Stromal cell of bone marrow (primary cell): ENCODE results near the gene NRP2.

Source experiments
- DNase-seq: peaks from one replicate; pipeline ENCODE4 v3.0.0-alpha.2; 2012; ENCODE audit warnings: low read depth

Gene NRP2

DNA sequence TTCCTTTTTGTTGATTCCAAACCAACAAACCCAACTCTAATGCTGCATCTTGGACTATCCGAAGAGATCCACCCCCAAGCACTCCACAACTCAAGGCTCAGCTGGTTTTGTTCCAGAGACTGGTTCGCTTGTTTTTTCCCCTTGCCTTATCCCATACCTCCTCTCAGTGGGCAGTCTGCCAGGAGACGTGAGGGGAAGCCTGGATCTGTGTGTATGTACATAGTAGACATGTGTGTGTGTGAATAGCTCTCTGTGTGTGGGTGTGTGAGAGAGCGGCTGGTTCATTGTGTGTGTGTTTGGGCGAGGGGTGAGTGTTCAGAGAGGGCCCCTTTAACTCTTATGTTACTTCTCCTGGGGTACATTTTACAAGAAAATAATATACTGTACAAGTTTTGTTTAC is 94.4 kb downstream of the NRP2 start:
- DNase-seq = no peak

DNA sequence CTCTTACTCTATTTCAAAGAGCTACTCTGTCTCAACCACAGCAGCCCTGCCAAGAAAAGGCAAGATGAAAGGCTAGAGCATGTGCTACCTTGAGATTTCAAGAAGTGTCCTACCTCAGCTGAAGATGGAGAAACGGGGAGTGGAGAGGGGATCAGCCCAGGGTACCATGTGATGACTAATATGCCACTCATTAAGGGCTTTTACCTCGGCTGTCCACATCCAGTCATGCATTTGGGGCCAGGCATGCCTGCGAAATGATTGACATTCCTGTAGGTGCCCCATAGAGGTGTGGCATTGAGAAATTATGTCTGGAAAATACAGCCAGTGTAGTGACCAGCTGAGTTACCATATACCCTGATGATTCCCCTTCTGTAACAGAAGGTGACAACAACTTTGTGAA is 96.1 kb downstream of the NRP2 start:
- no peak for DNase-seq

DNA sequence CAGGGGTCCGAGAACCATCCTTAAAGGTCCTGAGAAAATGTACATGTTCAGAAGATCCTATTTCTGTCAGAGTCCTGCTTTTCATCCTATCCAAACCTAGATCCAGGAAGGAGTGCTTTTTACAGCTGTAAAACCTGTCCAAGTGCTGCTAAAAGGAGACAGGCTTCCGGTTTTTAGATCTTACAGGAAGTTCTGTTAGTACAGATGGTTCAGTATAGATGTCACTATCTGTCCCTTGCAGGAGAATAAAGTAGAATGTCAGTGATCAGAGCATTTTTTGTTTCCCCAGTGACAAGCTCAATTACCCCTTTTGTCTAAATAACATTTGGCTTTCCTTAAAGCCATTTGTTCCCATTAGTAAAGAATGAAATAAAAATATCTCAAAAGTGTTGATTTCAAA is 98.3 kb downstream of the NRP2 start:
- no peak for DNase-seq

DNA sequence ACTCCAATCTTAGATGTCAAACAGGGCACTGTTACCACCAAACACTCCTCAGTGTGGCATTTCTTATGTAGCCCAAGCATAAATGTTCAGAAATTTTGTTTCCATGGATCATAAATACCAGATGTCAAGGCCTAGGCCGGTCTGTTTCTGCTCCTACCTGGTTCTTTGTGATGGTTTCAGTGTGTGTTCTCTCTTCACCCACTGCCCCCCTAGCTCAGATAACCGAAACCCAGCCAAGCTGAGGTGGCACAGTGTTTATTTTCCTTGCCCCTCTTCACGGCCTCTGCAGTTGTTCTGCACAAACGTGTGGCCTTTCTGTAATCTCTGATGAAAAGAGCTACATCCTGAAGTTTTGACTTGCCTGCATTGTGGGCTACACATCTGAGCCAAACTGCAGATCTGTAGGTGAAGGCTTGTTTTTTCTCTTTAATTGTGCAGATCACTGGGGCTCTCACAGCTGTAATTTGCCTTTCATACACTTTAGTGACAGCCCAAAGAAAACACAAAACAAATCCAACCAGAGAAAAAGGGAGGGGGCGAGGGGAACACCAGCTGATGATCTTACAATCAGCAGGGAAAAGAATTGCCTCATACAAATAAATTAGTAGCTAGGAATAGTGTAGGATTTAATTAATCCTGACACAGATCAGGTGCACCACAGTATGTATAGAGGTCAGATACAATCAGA is 99.1 kb downstream of the NRP2 start:
- DNase-seq = no peak

DNA sequence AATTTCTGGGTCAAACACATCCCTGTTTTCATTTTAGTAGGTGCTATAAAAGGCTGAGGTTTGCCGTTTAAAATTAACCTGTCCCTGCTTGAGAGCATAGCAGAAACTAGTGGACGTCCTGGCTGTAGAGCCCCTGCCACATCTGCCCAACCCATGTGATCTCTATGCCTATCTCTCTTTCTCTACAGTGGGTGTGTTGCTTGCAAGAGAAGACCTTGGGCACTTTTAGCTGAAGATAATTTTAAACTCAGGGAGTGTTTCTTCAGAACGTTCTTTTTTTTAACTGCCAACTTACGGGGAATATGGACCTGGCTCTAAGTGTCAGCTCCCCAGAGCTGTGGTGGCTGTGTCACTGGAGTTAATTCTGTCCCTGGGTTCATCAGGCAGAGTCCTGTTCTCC is 100.6 kb downstream of the NRP2 start:
- DNase-seq = no peak

DNA sequence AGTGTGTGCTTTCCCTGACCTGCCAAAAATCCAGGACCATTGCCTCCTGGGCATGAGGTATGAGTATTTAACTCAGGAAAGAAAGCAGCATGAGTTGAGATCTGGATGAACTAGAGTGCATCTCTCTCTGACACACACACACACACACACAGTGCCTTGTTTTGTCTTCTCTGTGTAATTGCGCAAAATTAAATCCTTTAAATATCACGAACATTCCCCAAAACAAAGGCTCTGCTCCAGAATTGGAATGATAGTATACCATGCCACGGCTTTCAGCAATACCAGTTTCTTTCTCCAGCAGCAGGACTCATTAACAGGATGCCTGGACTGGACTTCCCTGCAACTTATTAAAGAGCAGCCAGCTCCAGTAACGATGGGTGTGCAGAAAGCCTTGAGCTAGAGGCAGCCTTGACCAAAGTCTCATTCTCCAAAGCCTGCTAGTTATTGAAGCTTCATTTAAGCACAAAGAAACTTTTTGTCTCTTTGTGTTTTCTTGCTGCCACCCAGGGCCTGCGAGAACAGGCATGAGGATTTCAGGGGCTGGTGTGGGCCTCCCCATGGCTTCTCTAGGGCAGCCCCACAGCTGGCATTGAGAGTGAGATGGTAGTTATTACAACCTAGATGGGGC is 101.7 kb downstream of the NRP2 start:
- DNase-seq = no peak

DNA sequence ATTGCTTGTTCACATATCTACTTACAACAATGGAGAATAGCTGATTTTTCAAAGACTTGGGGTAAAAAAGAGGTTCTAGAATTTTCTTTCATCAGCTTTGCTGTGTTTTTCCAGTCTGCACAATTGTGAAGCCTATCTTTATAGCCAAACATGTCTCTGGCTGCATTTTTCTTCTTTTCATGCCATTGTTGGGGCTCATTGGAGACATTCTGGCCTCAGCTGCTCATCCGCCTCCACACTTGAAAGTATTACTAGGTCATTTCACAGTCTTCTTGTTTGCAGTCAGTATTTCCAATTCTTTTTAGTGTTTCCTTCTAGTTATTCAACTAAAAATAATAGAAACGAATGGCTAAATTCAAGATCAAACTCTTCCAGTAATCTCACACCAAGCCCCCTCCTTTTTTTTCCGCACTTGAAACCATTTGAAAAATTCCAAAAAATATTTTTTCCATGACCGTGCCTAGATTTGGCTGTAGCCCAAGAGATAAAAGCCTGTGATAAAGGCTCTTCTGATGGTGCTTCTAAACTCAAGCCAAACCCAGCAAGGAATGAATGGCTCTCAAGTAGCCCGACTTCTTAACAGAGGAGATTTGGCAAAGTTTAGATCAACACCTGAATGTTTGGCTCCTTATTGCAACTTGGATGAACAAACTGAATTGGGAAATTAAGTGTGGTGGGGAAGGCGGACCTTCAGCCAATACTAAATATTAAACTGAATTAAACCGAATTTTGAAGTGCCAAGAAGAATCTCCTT is 103.4 kb downstream of the NRP2 start:
- no peak for DNase-seq

DNA sequence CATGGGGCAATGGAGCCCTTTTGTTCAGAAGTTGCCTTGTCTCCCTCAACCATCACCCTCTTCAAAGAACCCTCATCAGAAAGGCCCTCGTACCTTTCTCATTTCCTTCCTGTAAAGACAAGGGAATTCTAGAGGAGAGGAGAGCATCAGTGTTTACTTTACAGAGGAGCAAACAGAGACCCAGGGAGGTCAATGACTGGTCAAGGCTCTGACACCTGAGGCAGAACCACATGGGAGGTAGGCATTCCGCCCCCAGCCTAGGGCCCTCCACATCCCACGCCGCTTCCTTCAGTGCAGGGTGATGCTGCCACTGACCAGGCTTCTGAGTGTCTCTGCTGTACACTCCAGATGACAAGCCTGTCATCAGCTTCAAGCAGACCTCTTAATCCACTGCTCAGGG is 104.7 kb downstream of the NRP2 start:
- no peak for DNase-seq

DNA sequence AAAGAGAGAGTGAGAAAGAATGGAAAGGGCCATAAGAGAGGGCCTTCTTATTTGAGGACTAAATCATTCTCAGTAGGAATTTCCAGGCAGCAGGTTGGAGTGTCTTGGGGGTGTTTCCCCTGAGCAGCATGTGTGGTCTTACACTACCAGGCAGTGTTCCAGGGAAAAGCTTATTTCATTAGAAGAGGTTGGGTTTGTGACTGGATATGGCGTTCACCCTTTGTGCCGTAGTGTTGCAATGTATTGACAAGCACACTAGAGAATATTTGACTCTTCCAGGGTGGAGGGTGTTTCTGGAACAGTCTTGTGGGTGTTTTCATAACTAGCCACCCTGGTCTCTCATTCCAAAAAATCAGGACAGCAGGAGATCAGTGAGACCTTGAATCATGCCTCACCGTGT is 105.5 kb downstream of the NRP2 start:
- DNase-seq = no peak

DNA sequence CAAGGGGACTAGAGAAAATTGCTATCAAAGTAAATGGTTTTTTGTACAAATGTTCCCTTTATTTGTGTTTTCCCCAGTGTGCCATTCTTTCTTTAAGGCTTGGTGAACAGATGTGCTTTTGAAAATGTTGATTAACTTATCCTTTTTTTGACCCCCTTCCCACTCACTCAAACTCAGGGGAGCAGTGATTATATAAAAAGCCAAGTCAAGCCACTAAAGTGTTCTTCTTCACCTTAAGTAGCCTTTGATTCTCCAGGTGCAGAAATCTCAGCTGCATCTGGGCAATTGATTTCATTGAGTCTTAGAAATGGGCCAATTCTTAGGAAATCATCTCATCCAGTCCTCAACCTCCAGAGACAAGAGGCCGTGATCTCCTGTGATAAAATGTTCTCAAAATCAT is 107.6 kb downstream of the NRP2 start:
- no peak for DNase-seq

DNA sequence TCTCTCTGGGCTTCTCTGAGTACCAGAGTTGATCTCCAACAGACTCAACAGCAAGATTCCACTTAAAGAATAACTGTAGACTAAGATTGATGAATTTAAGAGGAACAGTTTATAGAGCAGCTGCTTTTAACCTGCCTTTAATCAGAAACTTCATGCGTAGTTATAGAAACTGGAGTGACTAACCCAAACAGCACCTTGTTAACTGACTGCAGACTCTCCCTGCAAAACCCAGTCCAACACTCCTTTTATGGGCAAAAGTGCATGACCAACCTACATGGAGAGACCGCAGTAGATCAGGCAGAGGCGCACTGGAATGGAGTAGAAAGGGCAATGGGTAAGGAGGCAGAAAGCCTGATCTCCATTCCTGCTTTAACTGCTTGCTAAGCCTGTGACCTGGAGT is 110.6 kb downstream of the NRP2 start:
- DNase-seq = no peak

DNA sequence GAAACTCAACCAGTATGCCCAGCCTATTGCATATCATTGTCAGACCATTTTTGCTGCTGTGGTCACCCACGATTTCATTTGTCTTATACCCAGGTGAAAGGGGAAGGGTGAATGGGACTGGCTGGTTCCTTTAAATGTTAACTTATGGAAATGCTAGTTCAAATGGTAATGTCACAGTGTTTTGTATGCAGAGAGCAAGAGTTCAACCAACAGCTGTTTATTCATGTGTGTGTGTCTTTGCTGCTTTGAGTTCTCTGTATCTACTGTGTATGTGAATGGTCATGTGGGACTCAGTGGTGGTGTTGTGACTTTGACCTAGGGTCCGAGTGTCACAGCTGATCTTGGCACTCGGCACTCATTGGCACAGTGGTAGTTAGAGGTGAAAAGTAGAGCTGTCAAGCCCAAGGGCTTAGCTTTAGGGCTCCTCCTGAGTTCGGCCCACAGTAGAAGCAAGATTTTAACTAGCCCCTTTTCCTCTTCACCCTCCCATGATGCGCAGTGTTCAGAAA is 114.6 kb downstream of the NRP2 start:
- DNase-seq = no peak

DNA sequence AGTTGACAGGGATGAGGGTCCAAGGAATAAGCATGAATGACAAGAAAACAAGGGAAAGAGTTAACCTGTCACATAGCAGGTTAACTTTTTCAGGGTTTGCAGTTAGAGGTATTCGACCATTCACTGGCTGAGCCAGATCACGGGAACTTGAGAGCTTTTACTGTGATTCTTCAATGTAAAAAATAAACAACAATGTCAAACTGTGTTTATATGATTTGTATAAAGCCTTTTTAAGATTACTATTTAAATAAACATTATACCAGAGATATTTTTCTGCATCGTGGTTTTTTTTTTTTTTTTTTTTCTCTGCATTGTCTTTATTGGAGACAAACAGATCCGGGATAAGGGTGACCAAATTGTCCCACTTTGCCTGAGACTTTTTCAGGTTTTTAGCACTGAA is 115.6 kb downstream of the NRP2 start:
- no peak for DNase-seq

DNA sequence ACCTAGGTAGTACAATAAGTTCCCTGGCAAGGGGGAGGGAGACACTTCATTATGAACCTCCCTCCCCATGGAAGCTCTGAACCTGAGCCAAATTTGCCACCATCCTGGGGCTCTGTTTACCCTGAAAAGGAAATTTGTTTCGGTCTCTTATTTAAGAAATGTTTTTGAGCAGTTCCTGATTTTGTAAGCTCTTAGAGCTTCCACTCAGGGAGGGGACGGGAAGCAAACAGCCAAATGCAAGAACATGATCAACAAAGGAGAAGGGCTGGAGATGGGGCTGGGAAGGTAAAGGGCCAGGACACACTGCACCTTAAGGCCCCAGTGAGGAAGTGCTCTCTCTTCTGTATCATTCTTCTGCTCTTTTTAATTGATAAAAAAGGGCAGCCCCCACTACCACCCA is 117.9 kb downstream of the NRP2 start:
- DNase-seq = no peak

DNA sequence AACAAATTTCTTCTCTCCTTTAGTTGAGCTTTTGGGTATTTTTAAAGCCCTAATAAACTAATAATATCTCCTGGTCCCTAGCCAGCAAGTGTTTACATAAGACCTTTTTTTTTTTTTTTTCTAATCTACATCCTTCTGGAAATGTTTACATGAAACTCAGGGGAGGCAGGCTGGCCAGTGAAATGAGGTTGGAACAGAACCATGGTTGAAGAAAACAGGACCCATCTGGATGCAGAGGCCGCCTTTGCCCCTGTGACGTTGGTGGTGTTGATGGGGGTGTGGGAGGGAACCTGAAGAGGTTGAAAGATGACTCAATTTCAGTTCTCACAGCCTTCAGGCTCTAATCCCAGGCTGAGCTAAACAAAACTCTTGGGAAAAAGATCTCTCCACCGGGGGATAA is 118.5 kb downstream of the NRP2 start:
- no peak for DNase-seq

DNA sequence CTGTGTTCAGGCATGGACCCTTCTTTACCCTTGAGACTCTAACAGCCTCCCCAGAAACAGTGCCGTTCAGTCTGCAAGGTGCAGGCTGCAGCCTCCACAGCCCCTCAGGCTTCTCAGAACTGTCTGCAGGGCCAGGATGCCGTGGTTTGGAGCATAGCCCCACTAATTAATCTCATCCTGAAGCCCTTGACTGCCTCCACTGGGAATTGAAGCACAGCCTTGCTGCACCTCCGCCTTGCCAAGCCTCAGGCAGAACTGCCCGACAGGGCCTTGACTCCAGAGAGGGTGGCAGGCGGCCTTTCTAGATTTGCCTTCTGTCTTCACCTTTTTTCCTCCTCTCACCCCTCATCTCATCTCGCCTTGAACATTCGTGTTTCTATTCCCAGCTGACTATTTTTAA is 119.8 kb downstream of the NRP2 start:
- DNase-seq = no peak

DNA sequence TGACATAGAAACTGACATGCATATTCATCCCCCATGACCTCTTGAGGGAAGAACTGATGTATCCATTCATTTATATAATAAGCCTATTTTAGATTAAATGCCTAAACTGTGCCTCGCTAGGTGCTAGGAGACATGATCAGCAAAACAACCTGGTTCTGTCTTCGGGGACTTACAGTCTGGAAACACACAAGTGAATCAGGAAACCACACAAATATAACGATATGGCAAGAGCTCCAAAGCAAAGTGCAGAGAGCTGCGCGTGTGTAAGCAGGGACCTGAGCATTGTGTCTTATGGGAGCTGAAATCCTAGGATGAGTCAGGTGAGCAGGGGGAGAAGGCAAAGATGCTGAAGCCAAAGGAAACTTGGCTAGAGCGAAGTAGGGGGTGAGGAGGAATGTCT is 120.6 kb downstream of the NRP2 start:
- no peak for DNase-seq

DNA sequence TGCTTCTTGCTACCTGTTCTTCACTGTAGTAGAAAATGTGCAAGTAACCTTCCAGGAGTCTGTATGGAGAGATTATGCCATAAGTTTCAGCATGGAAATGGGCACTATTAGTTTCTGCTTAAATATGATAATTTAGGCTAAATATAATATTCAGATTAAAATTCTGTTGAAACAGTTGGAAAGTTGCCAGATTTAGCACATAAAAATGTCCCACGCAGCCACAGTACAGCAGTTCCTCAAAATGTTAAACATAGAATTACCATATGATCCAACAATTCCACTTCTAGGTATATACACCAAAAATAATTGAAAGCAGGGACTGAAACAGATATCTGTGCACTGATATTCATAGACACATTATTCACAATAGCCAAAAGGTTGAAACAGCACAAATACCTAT is 121.2 kb downstream of the NRP2 start:
- DNase-seq = no peak

DNA sequence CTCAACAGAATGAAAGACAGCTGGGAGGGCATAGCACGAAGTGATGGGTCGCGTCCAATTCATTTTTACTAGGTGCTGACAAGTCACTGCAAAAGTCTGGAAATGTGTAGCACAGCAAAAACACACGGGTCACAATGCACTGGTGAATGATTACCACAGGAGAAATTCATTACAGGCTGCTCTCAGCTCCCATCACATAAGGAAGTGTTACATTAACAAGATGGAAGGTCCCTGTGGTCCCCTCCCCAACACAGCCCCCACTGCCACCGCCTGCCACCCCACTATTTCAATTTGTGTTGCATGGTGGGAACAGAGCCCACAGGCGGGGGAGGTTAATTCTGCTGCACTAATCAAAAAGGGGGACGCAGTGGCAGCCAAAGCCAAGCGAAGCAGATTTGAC is 122.8 kb downstream of the NRP2 start:
- DNase-seq = no peak

DNA sequence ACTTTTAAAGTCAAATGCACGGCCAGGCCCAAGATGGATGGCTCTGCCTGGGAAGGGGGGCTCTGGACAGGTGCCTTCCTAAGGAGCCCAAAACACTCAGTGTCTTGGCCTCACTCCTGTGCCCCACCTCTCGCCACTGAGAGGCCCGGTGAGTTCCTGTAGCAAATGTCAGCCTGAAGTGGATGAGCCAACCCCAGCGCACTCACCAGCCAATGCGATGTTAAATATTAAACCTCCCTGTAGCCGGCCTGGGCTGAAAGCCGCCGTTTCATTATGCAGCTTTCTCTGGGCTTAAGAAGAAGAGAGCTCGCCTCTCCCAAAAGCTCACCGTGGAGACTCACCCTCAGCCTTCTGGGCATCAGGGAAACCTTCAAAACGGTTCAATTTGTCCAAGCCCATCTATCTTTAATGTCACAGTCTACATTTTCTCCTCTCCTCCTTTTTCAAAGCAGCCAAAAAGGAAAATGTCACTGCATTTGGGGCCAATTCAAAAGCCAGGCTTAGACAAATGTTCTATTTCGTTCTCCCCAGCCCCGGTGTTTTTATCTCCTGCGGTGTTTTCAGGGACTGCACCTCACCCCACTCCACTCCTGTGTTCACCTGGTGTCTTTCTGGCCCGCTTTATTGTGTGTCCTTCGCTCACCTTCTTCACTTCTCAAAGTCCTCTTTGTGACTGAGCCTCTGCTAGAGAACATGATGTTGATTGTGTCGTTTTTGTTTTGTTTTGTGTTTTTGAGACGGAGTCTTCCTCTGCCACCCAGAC is 124.0 kb downstream of the NRP2 start:
- no peak for DNase-seq

DNA sequence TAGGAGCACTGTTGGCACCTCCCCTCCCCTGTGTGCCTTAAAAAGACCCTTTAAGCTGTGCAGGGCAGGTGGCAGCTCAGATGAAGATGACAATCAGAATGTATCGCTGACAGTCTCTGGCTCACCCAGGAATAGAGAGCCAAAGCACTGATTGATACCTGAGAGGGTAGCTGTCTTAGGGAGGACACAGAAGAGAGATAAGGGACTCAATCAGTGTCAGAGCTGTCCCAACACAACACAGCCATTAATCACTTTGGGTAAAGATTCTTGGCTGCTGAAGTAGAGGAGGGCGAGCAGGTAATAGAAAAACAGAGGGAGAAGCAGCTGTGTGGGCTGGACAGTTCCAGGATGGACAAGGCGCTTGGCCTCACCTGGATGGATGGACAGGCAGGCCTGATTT is 124.9 kb downstream of the NRP2 start:
- no peak for DNase-seq

DNA sequence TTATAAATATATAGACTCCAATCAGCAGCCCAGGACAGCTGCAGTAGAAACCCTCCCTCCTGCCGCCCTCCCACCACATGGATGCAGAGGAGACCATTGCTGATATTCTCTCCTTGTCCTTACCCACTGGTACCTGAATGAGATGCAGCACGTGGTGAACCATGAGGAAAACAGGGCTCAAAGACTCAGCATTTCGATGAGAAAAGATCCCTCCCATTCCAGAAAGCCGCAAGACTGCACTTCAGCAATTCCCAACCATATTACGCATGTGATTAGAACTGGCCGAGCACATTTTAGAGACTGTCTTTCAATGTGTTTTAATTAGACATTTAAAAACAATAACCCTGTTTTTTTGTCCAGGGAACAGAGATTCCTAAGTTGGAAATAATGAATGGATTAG is 125.5 kb downstream of the NRP2 start:
- no peak for DNase-seq
